H9 (cell line): ENCODE data around the gene BDH1. TPM values are rescaled to one million over a fixed set of nuclear protein-coding genes. Genes with fewer than 3 reads are reported as not detected.
A peak's percentile ranks its signal among the peaks of the same experiment; 100 is the strongest.

Experiments
- DNase-seq: peaks from one replicate; pipeline ENCODE4 v3.0.0-alpha.2; 2017
- H2AFZ ChIP-seq: one replicate; pipeline ENCODE4 v1.6.1; 2013; ENCODE audit warnings: mild to moderate bottlenecking, low read length, control low read depth, moderate library complexity
- H2AK5ac ChIP-seq: 2 replicates; pipeline ENCODE4 v1.6.1; 2013; ENCODE audit warnings: low read length, control low read depth, mixed read lengths; ENCODE audit not compliant: insufficient read length
- H2BK120ac ChIP-seq: one replicate; pipeline ENCODE4 v1.6.1; 2013; ENCODE audit warnings: low read depth, mild to moderate bottlenecking, low read length, control low read depth, inconsistent platforms; ENCODE audit not compliant: poor library complexity, severe bottlenecking
- H2BK12ac ChIP-seq: 2 replicates; pipeline ENCODE4 v1.6.1; 2013; ENCODE audit warnings: low read length, control low read depth, mixed read lengths, low read depth; ENCODE audit not compliant: insufficient read length
- H2BK15ac ChIP-seq: 2 replicates; pipeline ENCODE4 v1.6.1; 2013; ENCODE audit warnings: low read depth, low read length, control low read depth
- H2BK20ac ChIP-seq: one replicate; pipeline ENCODE4 v1.6.1; 2013; ENCODE audit warnings: low read depth, mild to moderate bottlenecking, low read length, control low read depth, inconsistent platforms; ENCODE audit not compliant: poor library complexity, severe bottlenecking
- H2BK5ac ChIP-seq: 2 replicates; pipeline ENCODE4 v1.6.1; 2013; ENCODE audit warnings: low read length, control low read depth, mixed read lengths; ENCODE audit not compliant: insufficient read length
- H3K14ac ChIP-seq: 2 replicates; pipeline ENCODE4 v1.6.1; 2013; ENCODE audit warnings: low read length, control low read depth; ENCODE audit not compliant: insufficient read depth
- H3K18ac ChIP-seq: 2 replicates; pipeline ENCODE4 v1.6.1; 2013; ENCODE audit warnings: low read depth, mild to moderate bottlenecking, mixed read lengths, low read length, control low read depth; ENCODE audit not compliant: insufficient read length
- H3K23ac ChIP-seq: 2 replicates; pipeline ENCODE4 v1.6.1; 2013; ENCODE audit warnings: low read length, control low read depth, mixed read lengths, low read depth; ENCODE audit not compliant: insufficient read length
- H3K23me2 ChIP-seq: 2 replicates; pipeline ENCODE4 v1.6.1; 2013; ENCODE audit warnings: low read depth, mild to moderate bottlenecking, mixed read lengths, low read length, control low read depth; ENCODE audit not compliant: insufficient read length, poor library complexity, severe bottlenecking
- H3K27ac ChIP-seq: 2 replicates; pipeline ENCODE4 v1.5.1; 2013; ENCODE audit warnings: low read length, control low read depth, mixed read lengths, low read depth; ENCODE audit not compliant: insufficient read length
- H3K27me3 ChIP-seq: 2 replicates; pipeline ENCODE4 v1.6.1; 2013; ENCODE audit warnings: low read length, control low read depth, inconsistent platforms; ENCODE audit not compliant: insufficient read depth
- H3K4ac ChIP-seq: 2 replicates; pipeline ENCODE4 v1.6.1; 2013; ENCODE audit warnings: low read depth, mild to moderate bottlenecking, control low read depth, inconsistent platforms, low read length, moderate library complexity
- H3K4me1 ChIP-seq: 2 replicates; pipeline ENCODE4 v1.6.1; 2013; ENCODE audit warnings: low read length, control low read depth, inconsistent platforms; ENCODE audit not compliant: insufficient read depth
- H3K4me2 ChIP-seq: 2 replicates; pipeline ENCODE4 v1.6.1; 2013; ENCODE audit warnings: low read length, control low read depth, mixed read lengths; ENCODE audit not compliant: insufficient read length, insufficient read depth
- H3K56ac ChIP-seq: 2 replicates; pipeline ENCODE4 v1.6.1; 2013; ENCODE audit warnings: low read depth, mild to moderate bottlenecking, mixed read lengths, low read length, control low read depth; ENCODE audit not compliant: insufficient read length
- H3K79me1 ChIP-seq: 2 replicates; pipeline ENCODE4 v1.6.1; 2013; ENCODE audit warnings: low read depth, mild to moderate bottlenecking, moderate library complexity, low read length, control low read depth, inconsistent platforms; ENCODE audit not compliant: insufficient read depth, poor library complexity, severe bottlenecking
- H3K79me2 ChIP-seq: 2 replicates; pipeline ENCODE4 v1.6.1; 2013; ENCODE audit warnings: low read length, control low read depth, inconsistent platforms; ENCODE audit not compliant: insufficient read depth
- H3K9ac ChIP-seq: 2 replicates; pipeline ENCODE4 v1.6.1; 2013; ENCODE audit warnings: low read length, control low read depth, mixed read lengths; ENCODE audit not compliant: insufficient read length; ENCODE audit errors: extremely low read depth
- H3K9me3 ChIP-seq: one replicate; pipeline ENCODE4 v1.6.1; 2013; ENCODE audit warnings: low read depth, low read length, inconsistent platforms; ENCODE audit not compliant: control insufficient read depth
- H3T11ph ChIP-seq: one replicate; pipeline ENCODE4 v1.6.1; 2013; ENCODE audit warnings: mild to moderate bottlenecking, low read length, control low read depth, inconsistent platforms
- H4K20me1 ChIP-seq: one replicate; pipeline ENCODE4 v1.6.1; 2013; ENCODE audit not compliant: control insufficient read depth, insufficient read length, insufficient read depth
- H4K5ac ChIP-seq: 2 replicates; pipeline ENCODE4 v1.6.1; 2013; ENCODE audit warnings: low read depth, mild to moderate bottlenecking, mixed read lengths, low read length, control low read depth; ENCODE audit not compliant: insufficient read length
- H4K8ac ChIP-seq: replicated peaks from 2 replicates; pipeline ENCODE4 v1.6.1; 2013; ENCODE audit warnings: low read length, control low read depth, mixed read lengths, low read depth; ENCODE audit not compliant: insufficient read length
- H4K91ac ChIP-seq: 2 replicates; pipeline ENCODE4 v1.6.1; 2013; ENCODE audit warnings: low read depth, mild to moderate bottlenecking, moderate library complexity, mixed read lengths, low read length, control low read depth; ENCODE audit not compliant: insufficient read length
- H3K27ac Mint-ChIP-seq, 3 experiments: 2 replicates in 2 of 3; 3 replicates in 1 of 3; pipeline ENCODE4 v1.8.0; 2020 to 2021; ENCODE audit warnings: mixed read lengths in 3 of 3, mild to moderate bottlenecking in 1 of 3, moderate library complexity in 1 of 3
- H3K27me3 Mint-ChIP-seq: 2 replicates; pipeline ENCODE4 v1.8.0; 2021; ENCODE audit warnings: low read depth, mild to moderate bottlenecking, moderate library complexity, mixed read lengths
- H3K36me3 Mint-ChIP-seq, 3 experiments: 2 replicates in 2 of 3; 3 replicates in 1 of 3; pipeline ENCODE4 v1.8.0; 2020 to 2021; ENCODE audit warnings: low read depth in 3 of 3, mixed read lengths in 3 of 3; ENCODE audit not compliant: insufficient read depth in 1 of 3
- H3K4me1 Mint-ChIP-seq, 2 experiments: 2 replicates each; pipeline ENCODE4 v1.8.0; 2020; ENCODE audit warnings: mixed read lengths in 2 of 2
- H3K4me3 Mint-ChIP-seq, 2 experiments: 2 replicates in 1 of 2; 3 replicates in 1 of 2; pipeline ENCODE4 v1.8.0; 2020 to 2021; ENCODE audit warnings: mild to moderate bottlenecking in 2 of 2, mixed read lengths in 2 of 2, moderate library complexity in 1 of 2
- H3K9me3 Mint-ChIP-seq, 2 experiments: 2 replicates in 1 of 2; 3 replicates in 1 of 2; pipeline ENCODE4 v1.8.0; 2020; ENCODE audit warnings: mild to moderate bottlenecking in 2 of 2, mixed read lengths in 2 of 2, moderate library complexity in 1 of 2
- CTCF ChIP-seq: fragments of 200-600 bp; sonication (generic); conservative IDR thresholded peaks from 3 replicates; pipeline ENCODE4 v1.8.0; 2021; ENCODE audit warnings: antibody characterized with exemption, mild to moderate bottlenecking
- WGBS: extraction: QIAGEN DNeasy Blood & Tissue Kit; methylation state at CpG from one replicate; pipeline ENCODE4 v1.1.7; 2013; ENCODE audit warnings: missing lambda C conversion rate, low lambda C conversion rate, mixed read lengths; ENCODE audit not compliant: insufficient read length; ENCODE audit errors: extremely low coverage; 5-methylcytosine and 5-hydroxymethylcytosine counted together
- total RNA-seq: library from RNA; stranded (reverse); gene quantifications from 2 replicates; pipeline ENCODE4 v1.2.1, GENCODE V29; 2021

The BDH1 gene
- total RNA-seq, 1 experiment from 2014 or later, result 23.8 TPM

GRCh38 chr3:197541756-197542539 is 13.8 kb downstream of the BDH1 start:
- no peak overlapping the region for H2AFZ ChIP-seq
- H3K4me1 ChIP-seq, result peaks cover 4% of the 10 kb centered on the region; the same call in 1 of the 2 replicates
- H2BK20ac ChIP-seq, result no peak overlapping the region
- Mint-ChIP-seq H3K27me3 (peaks cover 28% of the 10 kb centered on the region), H3K27ac (peak overlapping the region in 2 of 3 experiments; percentile 78 to 93; a peak in 5 of 7 replicates), H3K4me3 (peak overlapping the region; percentile 24 to 39), H3K9me3 (no peaks in the 10 kb centered on the region), H3K36me3 (peaks cover 8 to 28% (median 8%) of the 10 kb centered on the region in 3 experiments; a peak in 6 of 7 replicates), H3K4me1 (peaks cover 39 to 46% of the 10 kb centered on the region in 2 experiments)
- no peak overlapping the region for H3T11ph ChIP-seq
- no peak overlapping the region for H2BK12ac ChIP-seq
- H3K56ac ChIP-seq, result no peak overlapping the region
- H2AK5ac ChIP-seq, result no peak overlapping the region
- H3K23me2 ChIP-seq, result no peaks in the 10 kb centered on the region
- H3K4me2 ChIP-seq, result peak overlapping the region; percentile 55
- H3K14ac ChIP-seq, result no peak overlapping the region
- DNase-seq, result peak; percentile 90
- H4K91ac ChIP-seq, result no peak overlapping the region
- no peak overlapping the region for H3K18ac ChIP-seq
- no peaks in the 10 kb centered on the region for H3K9me3 ChIP-seq
- no peaks in the 10 kb centered on the region for H3K79me2 ChIP-seq
- H3K27ac ChIP-seq, result no peak overlapping the region
- H4K8ac ChIP-seq, result no peak overlapping the region
- H4K5ac ChIP-seq, result no peak overlapping the region
- no peak for TF ChIP-seq CTCF
- no peak overlapping the region for H3K23ac ChIP-seq
- no peak overlapping the region for H3K9ac ChIP-seq
- no peak overlapping the region for H2BK120ac ChIP-seq
- no peak overlapping the region for H2BK5ac ChIP-seq
- H2BK15ac ChIP-seq, result no peak overlapping the region
- H3K4ac ChIP-seq, result no peak overlapping the region
- no peaks in the 10 kb centered on the region; the same call in 1 of the 2 replicates for H3K27me3 ChIP-seq
- H4K20me1 ChIP-seq, result peaks cover 3% of the 10 kb centered on the region
- H3K79me1 ChIP-seq, result no peaks in the 10 kb centered on the region
- no CpG with 5 or more reads among the region's 13 CpGs for WGBS
